Hepatocyte (in vitro differentiated cells): ENCODE measurements around the gene PLCH2.

Source experiments
- EZH2 ChIP-seq: fragments of 200-600 bp; sonication (generic); IDR thresholded peaks from 2 replicates; pipeline ENCODE4 v1.6.1; 2016; ENCODE audit warnings: antibody characterized with exemption, mild to moderate bottlenecking, borderline replicate concordance
- EZH2phosphoT487 ChIP-seq: fragments of 200-600 bp; sonication (generic); IDR thresholded peaks from one replicate; pipeline ENCODE4 v1.6.1; 2018; ENCODE audit warnings: antibody characterized with exemption, mild to moderate bottlenecking, low read depth, moderate library complexity; ENCODE audit not compliant: unreplicated experiment, severe bottlenecking
- TF ChIP-seq, protein P1 (sequence below): fragments of 200-600 bp; sonication (generic); IDR thresholded peaks from 2 replicates; pipeline ENCODE4 v1.5.1; 2016; ENCODE audit warnings: antibody characterized with exemption, mild to moderate bottlenecking; ENCODE audit not compliant: poor library complexity

GRCh38 chr1:2553871-2554620 lies 78.0 kb downstream of the PLCH2 start:
- no peak for TF ChIP-seq EZH2
- TF ChIP-seq, protein P1, sequence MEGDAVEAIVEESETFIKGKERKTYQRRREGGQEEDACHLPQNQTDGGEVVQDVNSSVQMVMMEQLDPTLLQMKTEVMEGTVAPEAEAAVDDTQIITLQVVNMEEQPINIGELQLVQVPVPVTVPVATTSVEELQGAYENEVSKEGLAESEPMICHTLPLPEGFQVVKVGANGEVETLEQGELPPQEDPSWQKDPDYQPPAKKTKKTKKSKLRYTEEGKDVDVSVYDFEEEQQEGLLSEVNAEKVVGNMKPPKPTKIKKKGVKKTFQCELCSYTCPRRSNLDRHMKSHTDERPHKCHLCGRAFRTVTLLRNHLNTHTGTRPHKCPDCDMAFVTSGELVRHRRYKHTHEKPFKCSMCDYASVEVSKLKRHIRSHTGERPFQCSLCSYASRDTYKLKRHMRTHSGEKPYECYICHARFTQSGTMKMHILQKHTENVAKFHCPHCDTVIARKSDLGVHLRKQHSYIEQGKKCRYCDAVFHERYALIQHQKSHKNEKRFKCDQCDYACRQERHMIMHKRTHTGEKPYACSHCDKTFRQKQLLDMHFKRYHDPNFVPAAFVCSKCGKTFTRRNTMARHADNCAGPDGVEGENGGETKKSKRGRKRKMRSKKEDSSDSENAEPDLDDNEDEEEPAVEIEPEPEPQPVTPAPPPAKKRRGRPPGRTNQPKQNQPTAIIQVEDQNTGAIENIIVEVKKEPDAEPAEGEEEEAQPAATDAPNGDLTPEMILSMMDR = no peak
- TF ChIP-seq EZH2phosphoT487 = no peak
